K562 (cell line): ENCODE measurements around the gene LTA4H. TPM values are rescaled to one million over a fixed set of nuclear protein-coding genes. Genes with fewer than 3 reads are reported as not detected.

ENCODE experiments used
- ADNP ChIP-seq: fragments of 200-800 bp; sonication (Bioruptor generic); IDR thresholded peaks from 2 replicates; pipeline ENCODE4 v1.6.1; 2016; ENCODE audit warnings: missing genetic modification characterization, missing compliant biosample characterization
- ATF4 ChIP-seq: fragments of 450-650 bp; formaldehyde crosslinking; IDR thresholded peaks from 2 replicates; pipeline ENCODE4 v1.4.0; 2022; ENCODE audit warnings: mild to moderate bottlenecking, moderate library complexity
- BRCA1 ChIP-seq, 2 experiments: fragments of 450-650 bp in 1 of 2; sonication (generic) in 1 of 2; formaldehyde crosslinking in 1 of 2; IDR thresholded peaks; 2 replicates each; pipeline versions ENCODE4 v1.5.0 to v1.6.1; 2017 to 2020; ENCODE audit warnings: mild to moderate bottlenecking in 1 of 2, missing genetic modification reagents in 1 of 2
- CTBP1 ChIP-seq: fragments of 450-650 bp; IDR thresholded peaks from 2 replicates; pipeline ENCODE4 v1.6.1; 2016; ENCODE audit warnings: borderline replicate concordance
- DACH1 ChIP-seq: fragments of 450-650 bp; IDR thresholded peaks from 2 replicates; pipeline ENCODE4 v1.6.1; 2018; ENCODE audit not compliant: partially characterized antibody
- DMBX1 ChIP-seq: fragments of 250-450 bp; sonication (Bioruptor Pico); IDR thresholded peaks from 2 replicates; pipeline ENCODE4 v1.8.0; 2022; ENCODE audit warnings: inconsistent platforms, mild to moderate bottlenecking, moderate library complexity, borderline replicate concordance
- GATA2 ChIP-seq: sonication (generic); formaldehyde crosslinking; IDR thresholded peaks from 2 replicates; pipeline ENCODE4 v1.4.0; 2020; ENCODE audit warnings: mild to moderate bottlenecking, missing genetic modification reagents
- HINFP ChIP-seq: fragments of 450-650 bp; conservative IDR thresholded peaks from 2 replicates; pipeline ENCODE4 v1.6.1; 2016; ENCODE audit warnings: missing genetic modification characterization, low read depth, mild to moderate bottlenecking, control low read depth, missing compliant biosample characterization
- MAFG ChIP-seq: fragments of 450-650 bp; conservative IDR thresholded peaks from 2 replicates; pipeline ENCODE4 v1.6.1; 2016; ENCODE audit warnings: missing genetic modification characterization, missing compliant biosample characterization
- MIER1 ChIP-seq: fragments of 450-650 bp; IDR thresholded peaks from 2 replicates; pipeline ENCODE4 v1.6.1; 2016; ENCODE audit warnings: antibody characterized with exemption, mild to moderate bottlenecking, low read depth
- MYC ChIP-seq, 2 experiments: fragments of 250-450 bp in 1 of 2; sonication (Bioruptor Pico) in 1 of 2; IDR thresholded peaks; 2 replicates each; pipeline versions ENCODE4 v1.5.1 to v1.6.1; 2012 to 2021; ENCODE audit warnings: low read depth in 2 of 2, borderline replicate concordance in 1 of 2, improper control_type of control experiment in 1 of 2, low read length in 1 of 2, mild to moderate bottlenecking in 1 of 2, moderate library complexity in 1 of 2
- NCOA2 ChIP-seq, 2 experiments: fragments of 450-650 bp; IDR thresholded peaks; 2 replicates each; pipeline ENCODE4 v1.6.1; 2018; ENCODE audit warnings: mild to moderate bottlenecking in 2 of 2, moderate library complexity in 1 of 2; ENCODE audit not compliant: partially characterized antibody in 2 of 2
- NFATC3 ChIP-seq: fragments of 450-650 bp; IDR thresholded peaks from 2 replicates; pipeline ENCODE4 v1.6.1; 2017; ENCODE audit warnings: mild to moderate bottlenecking
- SMARCB1 ChIP-seq: IDR thresholded peaks from 2 replicates; pipeline ENCODE4 v1.6.1; 2011; ENCODE audit warnings: improper control_type of control experiment, low read depth; ENCODE audit not compliant: insufficient read length
- SMC3 ChIP-seq: conservative IDR thresholded peaks from 2 replicates; pipeline ENCODE4 v1.6.1; 2011; ENCODE audit warnings: low read depth, low read length, improper control_type of control experiment; ENCODE audit not compliant: insufficient read depth
- SUPT5H ChIP-seq: fragments of 450-650 bp; IDR thresholded peaks from 2 replicates; pipeline ENCODE4 v1.6.1; 2016
- TAF7 ChIP-seq: fragments of 450-650 bp; IDR thresholded peaks from 2 replicates; pipeline ENCODE4 v1.6.1; 2016; ENCODE audit warnings: missing genetic modification characterization, missing compliant biosample characterization
- TCFL5 ChIP-seq: fragments of 250-450 bp; sonication (Bioruptor Pico); conservative IDR thresholded peaks from 2 replicates; pipeline ENCODE4 v1.6.1; 2021; ENCODE audit warnings: mild to moderate bottlenecking, moderate library complexity, matching md5 sums
- TFAM ChIP-seq: fragments of 250-450 bp; sonication (Bioruptor Pico); conservative IDR thresholded peaks from 2 replicates; pipeline ENCODE4 v1.5.0; 2021; ENCODE audit warnings: mild to moderate bottlenecking, moderate library complexity
- ZFX ChIP-seq: sonication (generic); formaldehyde crosslinking; IDR thresholded peaks from 2 replicates; pipeline ENCODE4 v1.8.0; 2022; ENCODE audit warnings: mild to moderate bottlenecking, missing genetic modification reagents, moderate library complexity
- ZNF518B ChIP-seq: fragments of 250-450 bp; sonication (Bioruptor Pico); IDR thresholded peaks from 2 replicates; pipeline ENCODE4 v1.5.0; 2021; ENCODE audit warnings: mild to moderate bottlenecking, moderate library complexity
- ZNF780A ChIP-seq: fragments of 250-450 bp; sonication (Bioruptor Pico); IDR thresholded peaks from 2 replicates; pipeline ENCODE4 v1.5.0; 2021; ENCODE audit warnings: mild to moderate bottlenecking
- polyA plus RNA-seq, 8 experiments: library from polyadenylated mRNA; depleted of rRNA in 4 of 8; stranded (reverse) in 5 of 8; unstranded in 3 of 8; fragments of >200 nt; fragmentation: Nextera tagmentation in 2 of 8; fragmentation: Illumina TruSeq in 1 of 8; extraction: Ambion mirVana in 2 of 8; extraction: Trizol in 1 of 8; gene quantifications; 2 replicates each; pipeline versions ENCODE4 v1.2.1 to v1.2.3, GENCODE V29; 2011 to 2014; ENCODE audit warnings: inconsistent platforms in 1 of 8, missing spikeins in 1 of 8
- total RNA-seq, 7 experiments: library from RNA; depleted of rRNA in 6 of 7; stranded (reverse); fragments of >200 nt in 6 of 7; fragmentation: Illumina TruSeq in 2 of 7; extraction: Trizol in 2 of 7; gene quantifications; 2 replicates each; pipeline versions ENCODE4 v1.2.1 to v1.2.3, GENCODE V29; 2011 to 2021; ENCODE audit warnings: low replicate concordance in 1 of 7

LTA4H gene
- total and polyA plus RNA-seq, 9 of the 15 experiments (the other 6 are each of a cell fraction or from before 2014, with no cell fraction given), result 25.2 to 58.1 (median 40.5) TPM

GRCh38 chr12:96035283-96036236 lies at the start of gene LTA4H (continued):
- TF ChIP-seq TAF7 (tag), result no peak
- TF ChIP-seq CTBP1, result peak; percentile 76
- no peak for TF ChIP-seq MIER1
- TF ChIP-seq ZFX (CRISPR knock-in tag), result no peak; the same call in 1 of the 2 replicates
- no peak for TF ChIP-seq DMBX1 (CRISPR knock-in tag)
- no peak for TF ChIP-seq SMARCB1
- TF ChIP-seq ZNF780A (CRISPR knock-in tag), result no peak
- peak in 1 of 2 experiments; percentile 65 for TF ChIP-seq NCOA2 (IDR thresholded peaks at IDR 0.05; ENCODE audit: partially characterized antibody in 2 of 2)
- TF ChIP-seq SUPT5H, result peak; percentile 61
- TF ChIP-seq ADNP (tag), result no peak
- no peak for TF ChIP-seq MAFG (tag)
- no peak for TF ChIP-seq TCFL5 (CRISPR knock-in tag)
- TF ChIP-seq MYC (IDR thresholded peaks at IDR 0.05; ENCODE audit: low read depth, low read length), result no peak; the same call in 1 of the 2 replicates
- no peak for TF ChIP-seq MYC (CRISPR knock-in tag; IDR thresholded peaks at IDR 0.05; ENCODE audit: borderline replicate concordance, low read depth)
- TF ChIP-seq GATA2 (CRISPR knock-in tag), result no peak
- no peak for TF ChIP-seq ATF4 (CRISPR knock-in tag)
- TF ChIP-seq SMC3, result no peak
- TF ChIP-seq HINFP (tag), result no peak
- TF ChIP-seq DACH1, result no peak
- no peak for TF ChIP-seq ZNF518B
- no peak for TF ChIP-seq BRCA1 (IDR thresholded peaks at IDR 0.05)
- no peak for TF ChIP-seq BRCA1 (CRISPR knock-in tag; IDR thresholded peaks at IDR 0.05)
- TF ChIP-seq TFAM (CRISPR knock-in tag), result no peak
- TF ChIP-seq NFATC3, result no peak
